Activated CD8-positive, alpha-beta memory T cell treated with anti-CD3 and anti-CD28 coated beads, Interleukin-2, amount 50 U/mL, for 1 hour (primary cell): ENCODE measurements around the gene SPINK1.
"Not testable (repeated sequence)": the region's sequence is repeated elsewhere in the genome, so short reads cannot be mapped to it uniquely, and the experiment has no call there.

ENCODE experiments used
- DNase-seq: peaks from one replicate; pipeline ENCODE4 v3.0.0-alpha.2; 2020; ENCODE audit errors: extremely low read depth

The SPINK1 gene, protein sequence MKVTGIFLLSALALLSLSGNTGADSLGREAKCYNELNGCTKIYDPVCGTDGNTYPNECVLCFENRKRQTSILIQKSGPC

DNA sequence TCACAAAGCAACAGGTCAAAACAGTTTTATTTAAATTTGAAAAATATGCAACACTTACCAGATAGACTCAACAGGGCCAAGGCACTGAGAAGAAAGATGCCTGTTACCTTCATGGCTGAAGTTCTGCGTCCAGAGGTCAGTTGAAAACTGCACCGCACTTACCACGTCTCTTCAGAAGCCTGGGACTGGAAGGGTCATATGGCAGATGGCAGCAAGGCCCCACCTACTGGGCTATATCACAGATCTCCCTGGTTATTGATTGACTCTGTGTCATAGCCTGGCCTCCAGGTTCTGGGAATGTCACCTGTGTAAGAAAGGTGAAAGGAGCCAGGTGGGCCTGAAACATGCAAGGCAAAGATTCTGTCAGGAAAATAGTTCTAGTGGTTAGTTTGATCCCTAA lies at the start of gene SPINK1:
Gene SPINK1, minus strand, starts transcription at position 207 of the 400 bp plus-strand sequence. Its CDS starts 94 bp downstream, at position 113.
- DNase-seq: no peak

DNA sequence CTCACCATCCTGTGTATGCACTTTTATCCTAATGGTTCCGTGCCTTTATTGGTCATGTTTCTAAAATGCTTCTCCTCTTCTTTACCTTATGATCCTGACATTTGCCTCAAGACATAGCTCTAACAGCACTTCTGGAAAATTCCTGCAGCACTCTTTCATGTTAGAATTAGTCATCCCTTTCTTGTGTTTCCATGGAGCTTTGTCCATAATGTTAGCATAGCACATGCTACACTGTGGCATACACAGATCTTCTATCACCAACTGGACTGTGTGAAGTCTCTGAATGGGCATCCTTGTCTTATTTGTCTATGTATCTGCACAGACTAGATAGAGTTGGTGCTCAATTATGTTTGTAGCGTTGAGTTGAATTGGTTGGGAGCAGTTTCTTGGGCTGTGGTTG lies 49.0 kb upstream of the SPINK1 start:
- no peak for DNase-seq

DNA sequence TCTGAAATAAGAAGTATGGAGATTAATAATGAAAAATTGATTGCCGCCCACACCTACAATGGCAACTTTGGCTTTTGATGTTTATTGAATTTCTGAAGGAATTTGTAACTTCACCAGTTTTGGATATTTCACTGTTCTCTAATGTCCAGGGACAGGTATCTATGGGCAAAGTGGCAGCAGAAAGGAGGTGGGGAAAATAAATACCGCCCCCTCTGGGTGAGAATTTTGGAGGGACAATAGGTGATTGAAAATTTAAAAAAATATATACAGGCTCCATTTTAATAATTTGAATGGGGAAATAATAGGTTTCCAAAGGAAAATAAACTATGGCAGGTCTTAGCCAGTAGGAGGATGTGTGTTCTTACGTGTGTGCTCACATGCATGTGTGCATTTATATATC lies 48.3 kb upstream of the SPINK1 start:
- no peak for DNase-seq

DNA sequence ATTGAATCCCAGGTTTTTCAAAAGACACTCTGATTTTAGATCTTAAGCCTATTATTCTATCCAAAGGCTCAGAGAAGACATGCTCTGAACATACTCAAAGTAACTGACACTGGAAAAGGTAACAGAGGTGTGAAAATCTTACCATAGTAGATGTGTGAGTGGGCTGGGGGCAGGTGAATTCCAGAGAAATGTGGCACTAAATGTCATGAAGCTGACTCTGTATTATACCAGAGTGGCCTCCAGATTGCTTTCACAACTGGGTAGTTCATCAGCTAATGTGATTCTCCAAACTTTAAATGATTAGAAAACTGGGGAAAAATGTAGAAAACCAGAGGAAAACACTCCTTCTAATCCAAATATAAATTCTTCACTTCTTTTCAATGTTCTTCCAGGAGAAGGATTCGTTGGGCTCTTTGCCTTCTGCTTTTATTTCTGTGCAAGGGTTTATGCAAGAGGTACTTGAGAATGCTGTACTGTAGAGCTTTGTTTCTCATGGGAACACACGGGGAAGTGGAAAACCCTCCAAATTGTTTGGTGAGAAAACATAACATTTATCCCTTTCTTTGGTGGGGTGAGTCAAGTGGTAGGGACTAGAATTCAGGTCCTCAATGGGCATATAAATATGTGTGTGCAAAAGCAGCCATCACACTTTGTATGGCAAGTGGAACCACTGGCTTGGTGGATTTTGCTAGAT lies 46.7 kb upstream of the SPINK1 start, which contains the start of gene SCGB3A2:
Gene SCGB3A2, plus strand, starts transcription at position 646 of the 694 bp plus-strand sequence. CDS start 93 bp downstream, outside the sequence.
- no peak for DNase-seq

DNA sequence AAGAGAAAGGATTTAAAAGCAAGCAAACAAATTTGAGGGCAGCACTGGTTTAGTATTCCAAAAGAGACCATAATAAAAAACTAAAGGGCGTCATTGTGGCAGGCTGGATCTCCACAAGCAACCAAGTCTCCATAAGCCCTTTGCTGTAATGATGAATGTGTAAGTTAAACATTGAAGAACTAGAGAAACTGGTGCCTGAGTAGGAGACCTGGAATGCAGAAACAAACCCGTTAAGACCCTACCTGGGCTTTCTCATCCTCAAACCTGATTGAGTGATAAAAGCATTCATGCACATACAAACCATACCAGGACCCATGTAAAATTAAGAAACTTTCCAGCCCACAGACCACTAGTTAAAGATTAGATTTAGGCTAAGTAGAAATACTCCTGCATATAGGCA lies 45.2 kb upstream of the SPINK1 start:
- no peak for DNase-seq

DNA sequence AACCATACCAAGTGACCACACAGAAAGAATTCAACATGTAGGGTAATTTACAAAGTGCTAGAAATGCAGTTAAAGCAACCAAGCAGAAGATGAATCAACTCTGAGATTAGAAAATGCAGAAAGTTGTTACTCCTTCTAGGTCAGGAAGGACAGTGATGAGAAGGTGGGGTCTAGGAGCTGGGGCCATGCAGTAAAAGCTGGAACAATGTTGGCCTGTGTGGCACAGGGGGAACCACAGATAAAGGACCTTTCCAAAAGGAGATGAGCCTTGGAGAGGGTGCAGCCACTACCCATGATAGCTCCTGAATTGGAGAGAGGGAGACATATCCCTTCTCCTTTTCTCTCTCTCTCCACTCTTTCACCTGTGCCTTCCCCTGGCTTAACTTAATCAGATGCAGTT lies 44.7 kb upstream of the SPINK1 start:
- DNase-seq: no peak

DNA sequence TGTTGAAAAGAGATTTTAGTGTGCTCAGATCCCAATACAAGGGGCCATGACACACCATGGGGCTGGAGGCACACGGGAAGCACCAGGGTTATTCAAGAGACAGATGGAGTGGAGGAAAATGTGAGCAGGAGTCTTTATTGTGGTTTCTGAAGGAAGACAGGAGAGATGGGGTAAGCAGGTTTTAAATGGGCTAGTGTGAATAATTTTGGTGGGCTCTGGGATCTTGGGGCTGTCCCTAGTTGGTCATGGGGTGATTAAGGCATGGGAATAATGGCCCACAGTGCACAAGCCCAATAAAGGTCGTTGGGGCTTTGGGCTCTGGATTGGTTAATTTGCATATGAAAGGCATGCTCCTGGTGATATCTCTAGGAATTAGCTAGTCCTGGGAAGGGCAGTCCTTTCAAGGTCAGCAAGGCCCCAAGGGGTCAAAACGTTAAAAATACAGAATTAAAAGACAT lies 43.5 kb upstream of the SPINK1 start:
- no peak for DNase-seq

DNA sequence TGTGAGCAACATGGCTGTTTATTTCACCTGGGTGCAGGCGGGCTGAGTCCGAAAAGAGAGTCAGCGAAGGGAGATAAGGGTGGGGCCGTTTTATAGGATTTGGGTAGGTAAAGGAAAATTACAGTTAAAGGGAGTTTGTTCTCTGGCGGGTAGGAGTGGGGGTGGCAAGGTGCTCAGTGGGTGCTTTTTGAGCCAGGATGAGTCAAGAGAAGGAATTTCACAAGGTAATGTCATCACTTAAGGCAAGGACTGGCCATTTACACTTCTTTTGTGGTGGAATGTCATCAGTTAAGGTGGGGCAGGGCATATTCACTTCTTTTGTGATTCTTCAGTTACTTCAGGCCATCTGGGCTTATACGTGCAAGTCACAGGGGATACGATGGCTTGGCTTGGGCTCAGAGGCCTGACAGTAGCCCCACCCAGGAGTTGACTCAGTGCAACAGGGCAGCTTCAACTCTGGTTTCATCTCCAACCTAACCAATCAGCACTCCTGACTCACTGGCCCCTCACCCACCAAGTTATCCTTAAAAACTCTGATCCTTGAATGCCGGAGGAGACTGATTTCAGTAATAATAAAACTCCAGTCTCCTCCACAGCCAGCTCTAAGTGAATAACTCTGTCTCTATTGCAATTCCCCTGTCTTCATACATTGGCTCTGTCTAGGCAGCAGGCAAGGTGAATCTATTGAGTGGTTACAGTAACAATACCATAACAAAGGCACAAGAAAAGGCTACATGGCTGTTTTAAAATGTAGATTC lies 42.8 kb upstream of the SPINK1 start:
- not testable (repeated sequence) for DNase-seq

DNA sequence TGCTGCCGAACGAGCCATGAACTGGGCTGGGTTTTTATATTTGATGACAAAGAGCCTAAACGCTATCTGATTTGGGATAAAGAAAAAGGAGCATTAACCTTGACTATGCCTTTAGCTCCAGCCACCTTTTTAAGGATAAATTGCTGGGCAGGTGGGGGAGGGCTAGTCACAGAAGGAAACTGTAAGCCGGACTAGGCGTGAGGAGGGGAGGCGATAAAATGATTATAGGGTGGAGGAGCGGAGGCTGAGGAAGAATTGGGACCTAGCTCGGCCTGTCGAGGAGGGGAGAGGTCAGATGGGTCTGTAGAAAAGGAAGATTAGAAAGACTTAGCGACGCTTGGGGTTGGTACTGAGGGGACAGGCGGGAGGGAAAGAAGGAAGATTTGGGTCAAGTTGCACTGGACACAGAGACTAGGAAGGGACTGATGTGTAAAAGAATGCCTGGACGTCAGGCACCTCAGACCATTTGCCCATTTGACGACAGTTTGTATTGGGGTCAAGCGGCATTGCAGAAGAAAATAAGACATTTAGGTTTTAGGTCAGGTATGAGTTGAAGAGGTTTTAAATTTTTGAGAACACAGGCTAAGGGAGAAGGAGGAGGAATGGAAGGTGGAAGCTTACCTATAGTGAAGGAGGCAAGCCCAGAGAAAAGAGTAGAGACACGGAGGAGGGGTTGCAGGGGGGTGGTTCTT lies 41.4 kb upstream of the SPINK1 start:
- not testable (repeated sequence) for DNase-seq

DNA sequence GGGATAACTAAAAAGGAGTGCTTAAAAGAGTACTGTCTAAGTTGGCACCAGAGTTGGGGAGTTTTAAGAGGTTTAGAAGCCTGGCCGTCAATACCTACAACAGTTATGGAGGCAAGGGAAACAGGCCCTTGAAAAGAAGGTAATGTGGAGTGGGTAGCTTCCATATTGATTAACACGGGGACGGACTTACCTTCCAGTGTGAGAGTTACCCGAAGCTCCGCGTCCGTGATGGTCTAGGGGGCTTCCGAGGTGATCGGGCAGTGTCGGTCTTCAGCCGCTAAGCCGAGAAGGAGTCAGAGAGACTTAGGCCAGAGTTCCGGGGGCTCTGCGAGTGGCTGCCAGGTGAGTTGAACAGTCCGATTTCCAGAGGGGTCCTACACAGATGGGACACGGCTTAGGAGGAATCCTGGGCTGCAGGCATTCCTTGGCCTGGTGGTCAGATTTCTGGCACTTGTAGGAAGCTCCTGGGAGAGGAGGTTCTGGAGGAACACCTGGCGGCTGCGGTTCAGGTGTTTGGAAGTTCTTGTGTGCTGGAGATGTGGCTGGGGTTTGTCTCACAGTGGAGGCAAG lies 40.6 kb upstream of the SPINK1 start:
- not testable (repeated sequence) for DNase-seq

DNA sequence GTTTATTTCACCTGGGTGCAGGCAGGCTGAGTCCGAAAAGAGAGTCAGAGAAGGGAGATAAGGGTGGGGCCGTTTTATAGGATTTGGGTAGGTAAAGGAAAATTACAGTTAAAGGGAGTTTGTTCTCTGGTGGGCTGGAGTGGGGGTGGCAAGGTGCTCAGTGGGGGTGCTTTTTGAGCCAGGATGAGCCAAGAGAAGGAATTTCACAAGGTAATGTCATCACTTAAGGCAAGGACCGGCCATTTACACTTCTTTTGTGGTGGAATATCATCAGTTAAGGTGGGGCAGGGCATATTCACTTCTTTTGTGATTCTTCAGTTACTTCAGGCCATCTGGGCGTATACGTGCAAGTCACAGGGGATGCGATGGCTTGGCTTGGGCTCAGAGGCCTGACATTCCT lies 38.4 kb upstream of the SPINK1 start:
- not testable (repeated sequence) for DNase-seq

DNA sequence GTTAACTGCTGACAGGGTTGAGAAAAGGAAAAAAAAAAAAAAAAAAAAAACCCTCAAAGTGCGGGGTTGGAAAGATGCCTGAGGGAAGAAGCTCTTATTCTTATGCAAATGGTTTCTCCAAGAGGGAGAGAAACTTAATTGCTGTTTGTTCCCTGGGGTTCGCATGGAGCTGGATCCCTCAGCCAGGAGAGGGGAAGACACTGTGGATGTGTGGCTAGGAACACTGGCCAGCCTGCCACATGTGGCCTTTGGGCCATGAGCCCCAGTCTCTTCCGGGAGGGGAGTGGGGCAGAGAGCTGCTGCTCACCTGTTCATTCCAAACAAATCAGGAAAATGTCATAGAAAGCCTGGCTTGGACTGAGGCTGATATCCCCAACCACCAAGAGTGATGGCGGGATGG lies 37.6 kb upstream of the SPINK1 start:
- no peak for DNase-seq

DNA sequence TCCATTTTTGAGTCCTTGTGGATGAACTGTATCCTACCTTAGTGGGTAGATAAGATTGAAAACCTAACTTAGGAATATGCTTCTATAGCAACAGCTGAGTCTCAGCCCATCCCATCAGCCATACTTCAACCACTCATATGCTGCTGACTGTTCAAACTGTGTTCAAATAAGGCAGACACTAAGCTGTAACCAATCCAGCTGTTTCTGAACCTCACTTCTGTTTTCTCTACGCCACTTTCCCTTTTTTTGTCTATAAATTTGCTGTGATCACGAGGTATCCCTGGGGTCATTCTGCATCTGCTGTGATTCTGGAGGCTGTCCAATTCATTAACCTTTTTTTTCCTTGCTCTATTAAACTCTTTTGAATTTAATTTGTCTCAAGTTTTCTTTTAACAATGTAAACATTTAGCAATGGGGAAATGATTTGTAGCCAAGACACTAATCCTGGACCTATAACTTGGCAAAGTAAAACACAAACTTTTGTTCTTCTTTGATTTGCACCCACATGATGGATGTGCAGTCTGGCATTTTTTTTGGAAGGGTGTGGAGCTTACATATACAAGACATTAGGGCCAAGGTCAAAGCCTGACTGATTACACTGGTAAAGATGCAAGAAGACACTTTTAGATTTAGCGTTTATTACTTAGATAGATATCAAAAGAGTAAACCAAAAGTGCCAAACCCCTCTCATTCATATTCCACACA lies 32.1 kb upstream of the SPINK1 start:
- no peak for DNase-seq

DNA sequence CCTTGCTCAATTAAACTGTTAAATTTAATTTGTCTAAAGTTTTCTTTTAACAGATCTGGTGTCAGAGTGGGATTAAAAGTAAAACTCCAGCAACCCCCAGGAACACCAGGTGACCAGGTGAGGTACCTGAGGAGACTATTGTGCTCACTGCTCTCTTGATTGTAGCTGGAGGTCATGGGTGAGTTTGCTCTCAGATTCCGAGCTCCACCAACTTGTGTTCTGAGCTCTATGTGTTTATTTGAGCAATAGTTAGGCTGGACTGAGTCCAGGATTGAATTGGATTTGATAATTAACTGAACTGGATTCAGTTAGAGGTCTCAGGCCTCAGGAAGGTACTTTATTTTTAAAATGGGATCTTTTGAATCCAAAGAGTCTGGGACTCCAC lies 29.2 kb upstream of the SPINK1 start:
- DNase-seq: no peak

DNA sequence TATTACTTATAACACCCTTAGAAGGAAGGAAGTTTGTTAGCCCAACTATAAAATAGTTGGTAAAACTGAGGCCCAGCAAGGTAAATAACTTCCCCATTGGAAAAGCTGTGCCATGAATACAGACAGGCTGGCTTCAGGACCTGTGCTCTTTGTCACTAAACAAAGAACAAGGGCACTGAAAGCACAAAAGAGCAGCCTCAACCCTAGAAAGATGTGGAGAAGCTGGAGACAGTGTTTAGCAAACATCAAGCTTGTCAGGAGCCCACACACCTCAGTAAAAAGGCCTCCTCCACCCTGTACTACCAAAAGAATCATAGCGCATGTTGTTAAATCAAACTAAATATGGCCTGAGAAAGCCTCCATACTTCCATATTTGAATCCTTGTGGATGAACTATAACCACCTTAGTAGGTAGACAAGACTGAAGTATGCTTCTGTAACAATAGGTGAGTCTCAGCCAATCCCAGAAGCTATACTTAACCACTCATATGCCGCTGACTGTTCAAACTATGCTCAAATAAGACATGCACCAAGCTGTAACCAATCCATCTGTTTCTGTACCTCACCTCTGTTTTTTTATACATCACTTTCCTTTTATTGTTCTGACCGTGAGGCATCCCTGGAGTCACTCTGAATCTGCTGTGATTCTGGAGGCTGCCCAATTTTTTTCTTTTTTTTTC lies 28.6 kb upstream of the SPINK1 start:
- DNase-seq: no peak

DNA sequence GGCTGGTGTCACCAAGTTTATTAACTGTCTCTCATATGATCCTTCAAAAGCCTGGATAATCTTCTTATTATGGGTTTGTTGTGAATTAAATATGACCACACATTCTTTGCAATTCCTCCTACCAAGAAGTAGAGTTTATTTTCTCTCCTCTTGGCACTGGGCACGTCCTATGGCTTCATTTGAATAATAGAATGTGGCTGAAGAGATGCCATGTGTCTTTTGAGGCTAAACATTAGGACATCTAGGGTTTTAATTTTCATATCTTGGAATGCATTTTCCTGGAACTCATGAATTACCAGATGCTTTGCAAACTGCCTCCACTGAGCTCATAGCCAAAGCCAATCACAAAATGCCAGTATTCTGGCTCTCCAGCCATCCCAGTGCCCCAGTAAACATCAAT lies 27.1 kb upstream of the SPINK1 start:
- DNase-seq: no peak

DNA sequence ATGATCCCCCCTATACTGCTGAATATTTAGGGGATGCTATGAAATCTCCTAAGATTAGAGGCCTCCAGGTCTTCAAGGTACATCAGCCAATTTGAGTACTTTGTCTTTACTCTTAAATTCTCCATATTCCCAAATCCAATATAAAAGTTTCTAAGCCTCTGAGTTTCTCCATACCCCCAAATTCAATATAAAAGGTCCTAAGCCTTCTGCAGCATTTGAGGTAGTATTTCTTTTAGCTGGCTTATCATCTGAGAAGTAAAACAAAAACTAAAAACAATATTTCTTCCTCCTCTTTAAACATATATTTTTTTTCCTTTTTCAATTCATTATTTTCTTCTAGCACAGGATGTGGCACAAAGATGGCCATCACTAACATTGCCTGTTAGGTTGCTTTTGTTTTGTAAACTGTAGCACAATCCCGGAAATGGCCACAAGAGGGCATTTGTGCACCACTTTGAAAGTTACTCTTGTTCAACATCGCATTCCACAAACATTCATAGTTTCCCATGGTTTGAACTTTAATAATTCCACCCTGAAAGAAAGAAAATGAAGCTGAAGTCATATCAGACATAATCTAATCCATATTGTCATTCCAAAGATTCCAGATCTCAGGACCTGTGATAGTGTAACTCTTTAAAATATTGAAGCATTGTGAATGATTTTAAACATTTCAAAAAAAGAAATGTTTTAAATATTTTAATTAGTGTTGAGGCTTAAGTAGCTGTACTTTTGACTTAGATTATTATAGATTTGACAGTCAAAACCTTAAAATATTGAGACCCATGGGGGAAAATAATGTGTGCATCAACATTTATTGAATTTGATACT lies 26.0 kb upstream of the SPINK1 start:
- peak; percentile 2 for DNase-seq

DNA sequence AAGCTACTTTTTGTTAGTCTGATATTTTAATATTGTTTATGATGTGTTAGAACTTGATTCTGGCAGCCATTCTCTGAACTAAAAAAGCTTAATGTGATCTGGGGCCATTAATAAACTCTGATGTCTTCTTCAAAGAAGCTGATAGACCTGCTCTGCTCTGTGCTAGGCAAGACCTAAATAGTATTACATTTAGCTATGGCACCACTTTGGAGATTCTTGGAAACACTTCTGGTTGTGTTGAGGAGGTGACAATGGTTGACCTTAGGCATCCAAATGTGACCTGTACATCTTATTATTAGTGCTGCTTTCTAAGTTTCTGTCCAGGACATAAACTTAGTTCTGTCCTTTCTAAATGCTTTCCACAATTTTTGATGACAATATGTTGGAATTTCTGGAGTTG lies 25.3 kb upstream of the SPINK1 start:
- no peak for DNase-seq

DNA sequence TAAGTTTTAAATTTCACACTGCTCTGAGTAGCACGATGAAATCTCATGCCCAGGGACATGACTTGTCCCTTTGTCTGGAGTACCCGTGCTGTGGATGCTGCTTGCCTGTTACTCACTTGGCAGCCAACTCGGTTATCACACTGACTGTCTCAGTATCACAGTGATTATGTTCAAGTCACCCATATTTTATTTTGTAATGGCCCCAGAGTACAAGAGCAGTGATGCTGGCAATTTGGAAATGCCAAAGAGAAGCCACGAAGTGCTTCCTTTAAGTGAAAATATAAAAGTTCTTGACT lies 24.3 kb upstream of the SPINK1 start:
- DNase-seq: no peak
